ENCODE measurements around the gene PYGM.
A peak's percentile ranks its signal among the peaks of the same experiment; 100 is the strongest.
"Not testable (repeated sequence)": the region's sequence is repeated elsewhere in the genome, so short reads cannot be mapped to it uniquely, and the experiment has no call there.

The PYGM gene

DNA sequence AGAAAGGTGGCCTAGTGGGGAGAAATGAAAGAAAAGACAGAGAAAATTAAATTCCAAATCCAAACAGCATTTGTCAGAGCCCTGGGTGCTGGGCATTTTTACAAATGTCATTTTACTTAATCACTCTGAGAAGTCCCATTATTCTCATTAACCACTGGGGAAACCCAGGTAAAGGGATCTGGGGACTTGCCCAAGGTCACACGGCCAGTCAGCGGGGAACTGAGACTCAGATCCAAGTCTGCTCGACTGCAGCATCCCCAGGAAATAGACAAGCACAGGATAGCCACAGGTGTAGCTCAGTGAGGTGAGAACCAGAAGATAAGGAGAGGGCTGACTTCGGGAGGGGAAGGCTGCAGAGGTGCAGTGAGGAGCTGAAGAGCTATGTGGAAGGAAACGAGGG, 44.7 kb downstream of the PYGM start:
- no peak for DNase-seq

DNA sequence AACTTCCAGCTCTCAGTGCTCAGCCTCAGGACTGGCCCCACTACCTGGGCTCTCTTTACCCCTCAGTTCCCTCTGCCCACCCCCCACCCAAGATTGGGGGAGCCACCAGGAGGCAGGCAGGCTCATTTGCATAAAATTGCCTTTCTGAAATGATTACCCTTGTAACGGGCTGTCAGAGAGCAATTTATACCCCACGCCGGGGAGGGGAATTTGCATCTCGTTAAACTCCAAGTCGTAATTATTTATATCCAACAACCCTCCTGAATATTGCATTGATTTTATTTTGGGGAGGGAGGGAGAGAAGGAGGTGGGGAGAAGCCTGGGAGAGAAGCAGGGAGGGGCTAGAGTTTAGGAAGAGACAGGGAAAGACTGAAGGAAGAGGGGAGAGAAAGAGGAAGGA, 45.1 kb downstream of the PYGM start:
- DNase-seq: no peak

DNA sequence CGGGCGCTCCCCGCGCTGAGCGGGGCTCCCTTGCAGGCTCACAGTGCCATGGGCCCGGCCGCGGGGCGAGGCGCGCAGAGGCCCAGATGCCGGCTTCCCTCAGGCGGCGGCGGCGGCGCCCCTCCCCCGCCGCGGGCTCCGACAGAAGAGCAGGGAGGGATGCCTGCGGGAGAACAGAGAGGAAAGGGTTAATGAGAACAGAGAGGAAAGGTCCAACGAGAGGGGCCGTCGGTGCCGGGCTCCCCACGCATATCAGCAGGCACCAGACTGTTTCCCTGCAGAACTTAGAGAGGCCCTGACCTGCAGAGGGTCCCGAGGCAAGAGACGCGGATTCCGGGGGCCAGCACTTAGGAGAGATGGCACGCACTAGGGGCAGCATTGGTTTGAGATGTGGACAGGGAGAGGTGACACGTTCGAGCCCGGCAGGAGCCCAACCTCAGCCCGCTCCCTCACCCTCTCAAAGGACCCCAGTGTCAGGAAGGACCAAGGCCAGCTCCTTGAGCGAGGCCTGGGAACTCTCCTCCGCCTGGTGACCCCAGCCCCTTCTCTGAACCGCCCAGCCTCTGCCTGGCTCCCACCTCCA, 45.9 kb downstream of the PYGM start:
- no peak for DNase-seq

DNA sequence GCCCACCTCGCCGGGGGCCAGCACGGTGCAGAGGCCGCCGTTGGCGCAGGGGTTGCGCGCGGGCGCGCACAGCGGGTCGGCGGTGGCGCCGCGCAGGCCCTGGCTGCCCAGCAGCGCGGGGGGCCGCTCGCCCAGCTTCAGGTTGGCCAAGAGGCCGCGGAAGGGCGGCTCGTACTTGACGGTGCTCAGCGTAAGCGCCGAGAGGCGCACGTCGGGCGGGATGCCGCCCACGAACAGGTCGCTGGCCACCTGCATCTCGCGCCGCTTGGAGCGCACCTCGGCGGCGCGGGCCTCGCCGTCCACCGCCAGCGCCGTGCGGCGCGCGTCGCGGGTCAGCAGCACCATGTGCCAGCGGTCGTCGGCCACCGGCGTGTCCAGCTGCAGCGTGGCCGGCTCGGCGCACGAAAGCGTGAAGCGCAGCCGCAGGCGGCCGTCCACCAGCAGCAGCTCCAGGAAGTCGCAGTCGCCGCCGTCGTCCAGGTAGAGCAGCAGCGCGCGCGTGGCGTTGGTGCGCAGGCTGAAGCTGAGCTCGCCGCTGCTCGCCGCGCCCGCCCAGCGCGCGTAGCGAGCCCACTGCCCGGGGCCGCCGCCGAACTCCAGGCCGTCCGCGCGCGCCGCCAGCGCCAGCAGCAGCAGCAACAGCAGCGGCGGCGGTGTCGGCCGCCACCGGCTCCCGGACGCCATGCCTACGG, 46.6 kb downstream of the PYGM start:
- DNase-seq: peak; percentile 71

DNA sequence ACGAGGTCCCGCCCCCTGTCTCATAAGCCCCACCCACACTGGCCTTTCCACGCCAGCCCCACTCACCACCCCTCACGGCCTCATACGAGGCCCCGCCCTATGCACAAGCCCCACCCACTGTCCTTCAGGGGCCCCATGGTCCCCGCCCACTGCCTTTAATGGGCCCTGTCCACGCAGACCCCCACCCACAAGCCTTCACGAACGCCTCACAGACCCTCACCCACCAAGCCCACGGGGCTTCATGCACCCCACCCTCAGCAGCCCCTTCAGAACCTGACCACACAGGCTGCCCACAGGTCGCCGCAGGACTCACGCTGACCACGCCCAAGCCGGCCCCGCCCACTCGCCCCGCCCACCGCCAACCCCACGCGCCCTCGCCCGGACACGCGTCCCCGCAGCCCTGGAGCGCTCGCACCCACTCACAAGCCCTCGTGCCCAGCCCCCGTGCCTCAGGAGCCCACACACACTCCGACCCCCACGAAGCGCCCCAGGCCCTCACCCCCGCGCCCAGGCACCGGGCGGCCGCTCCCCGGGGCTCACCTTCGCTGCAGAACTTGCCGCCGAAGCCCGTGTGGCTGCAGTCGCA, 47.3 kb downstream of the PYGM start:
- no peak for DNase-seq

DNA sequence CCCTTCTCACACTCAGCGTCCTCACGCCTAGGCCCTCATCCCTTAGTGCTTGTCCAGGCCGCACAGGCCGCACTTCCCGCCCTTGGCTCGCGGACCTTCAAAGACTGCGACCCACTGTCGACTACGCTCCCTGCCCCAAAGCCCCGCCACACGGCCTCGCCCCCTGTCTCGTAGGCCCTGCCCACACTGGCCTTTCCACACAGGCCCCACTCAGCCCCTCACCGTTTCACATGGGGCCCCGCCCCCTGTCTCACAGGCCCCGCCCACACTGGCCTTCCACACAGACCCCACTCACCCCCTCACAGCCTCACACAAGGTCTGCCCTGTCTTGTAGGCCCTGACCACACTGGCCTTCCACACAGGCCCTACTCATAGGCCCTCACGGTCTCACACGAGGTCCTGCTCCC, 47.8 kb downstream of the PYGM start:
- DNase-seq: no peak

DNA sequence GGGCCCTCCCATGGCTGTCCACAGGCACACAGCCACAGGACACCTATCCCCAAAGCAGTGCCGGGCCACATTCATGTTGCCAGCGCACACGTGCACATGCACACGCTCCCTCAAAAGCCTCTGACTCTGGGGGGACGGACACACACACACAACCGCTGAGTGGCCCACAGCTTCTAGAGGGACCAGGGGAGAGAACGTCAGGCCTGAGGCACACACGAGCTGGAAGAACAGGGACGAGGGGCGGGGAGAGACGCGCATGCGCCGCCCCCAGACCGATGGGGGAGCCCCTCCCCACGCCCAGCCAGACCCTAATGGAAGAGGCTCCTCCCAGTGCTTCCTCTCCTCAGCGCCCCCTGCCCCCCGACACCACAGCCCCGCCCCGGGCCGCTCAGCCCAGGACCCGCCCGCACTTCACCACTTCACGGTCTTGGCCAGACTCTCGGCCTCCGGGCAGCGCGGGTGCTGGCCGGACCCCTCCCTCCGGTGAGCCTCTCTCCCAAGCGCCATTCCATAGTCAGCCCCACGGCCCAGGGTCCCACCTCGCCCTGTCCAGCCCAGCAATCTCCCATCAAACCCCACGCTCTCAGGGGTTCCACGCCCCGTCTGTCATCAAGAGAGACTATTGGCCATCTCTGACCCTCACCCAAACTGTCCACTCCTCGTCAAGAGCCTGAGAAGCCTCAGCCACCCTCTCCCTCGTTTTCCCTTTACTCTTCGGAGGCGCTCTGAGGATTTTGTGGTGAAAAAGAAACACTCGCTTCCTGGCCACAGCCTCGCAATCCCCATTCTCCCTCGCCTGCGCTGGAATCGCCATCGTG, 48.4 kb downstream of the PYGM start:
- no peak for DNase-seq

DNA sequence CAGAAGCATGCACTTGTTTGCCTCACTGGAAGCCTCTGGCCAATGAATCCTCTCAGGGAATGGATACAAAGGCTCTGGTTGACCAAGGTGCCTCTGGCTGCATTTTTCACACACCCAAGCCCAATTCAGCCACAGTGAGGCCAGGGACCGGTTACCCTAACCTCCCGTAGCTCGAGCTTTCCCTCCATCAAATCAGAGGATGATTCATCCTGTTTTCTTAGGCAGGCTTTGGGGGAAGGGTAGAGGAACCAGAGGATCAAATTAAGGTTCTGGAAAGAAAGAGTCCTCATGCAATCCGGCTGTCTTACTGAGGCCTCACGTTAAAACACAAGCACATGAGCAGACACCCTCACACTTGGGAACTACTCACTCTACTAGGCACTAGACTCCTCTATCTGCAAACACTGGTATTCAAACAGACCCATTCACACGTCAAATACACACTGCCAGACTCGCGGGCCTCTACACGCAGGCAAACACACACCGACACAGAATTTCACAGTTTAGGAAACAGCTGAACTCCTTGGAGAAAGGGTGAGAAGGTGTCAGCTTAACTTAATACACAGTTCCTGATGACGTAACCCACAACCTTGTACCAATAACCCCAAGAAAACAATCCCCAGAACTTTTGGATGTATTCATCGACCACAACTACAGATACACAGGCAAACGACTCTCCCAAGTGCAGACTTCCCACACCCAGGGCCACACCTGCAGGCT, 49.2 kb downstream of the PYGM start:
- DNase-seq: no peak

DNA sequence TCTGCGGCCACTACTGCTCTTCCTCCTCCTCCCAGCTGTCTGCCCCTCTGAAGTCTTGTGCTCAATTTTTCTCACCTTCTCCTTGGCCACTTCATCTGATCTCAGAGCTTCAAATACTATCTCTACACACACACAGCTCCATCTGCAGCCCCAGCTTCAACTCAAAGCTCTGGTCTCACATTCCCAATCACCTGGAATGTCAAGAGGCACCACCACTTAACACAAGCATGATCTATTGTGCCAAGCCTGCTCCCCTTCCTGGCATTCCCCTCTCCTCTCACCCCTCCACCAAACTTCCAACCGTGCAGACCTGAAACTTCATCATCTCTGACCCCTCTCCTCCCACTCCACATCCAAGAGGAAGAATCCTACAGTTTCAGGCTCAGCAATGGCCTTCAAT, 54.3 kb downstream of the PYGM start:
- no peak for DNase-seq

DNA sequence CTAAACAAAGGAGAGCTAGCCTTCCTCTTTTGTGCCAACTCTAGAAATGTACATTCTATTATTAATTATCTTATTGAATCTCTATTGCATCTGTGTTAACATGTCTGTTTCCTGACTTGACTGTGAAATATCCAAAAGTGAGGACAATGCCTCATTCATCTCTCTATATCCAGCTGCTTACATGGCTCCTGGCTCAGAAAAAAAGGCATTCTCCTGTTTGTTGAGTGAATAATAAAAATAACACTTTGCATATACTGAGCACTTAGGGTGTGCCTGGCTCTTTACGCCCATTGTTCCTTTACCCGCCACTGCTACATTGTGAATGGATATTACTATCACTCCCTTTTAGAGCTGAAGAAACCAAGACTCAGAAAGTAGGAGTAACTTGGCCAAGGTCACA, 56.7 kb downstream of the PYGM start:
- DNase-seq: no peak

DNA sequence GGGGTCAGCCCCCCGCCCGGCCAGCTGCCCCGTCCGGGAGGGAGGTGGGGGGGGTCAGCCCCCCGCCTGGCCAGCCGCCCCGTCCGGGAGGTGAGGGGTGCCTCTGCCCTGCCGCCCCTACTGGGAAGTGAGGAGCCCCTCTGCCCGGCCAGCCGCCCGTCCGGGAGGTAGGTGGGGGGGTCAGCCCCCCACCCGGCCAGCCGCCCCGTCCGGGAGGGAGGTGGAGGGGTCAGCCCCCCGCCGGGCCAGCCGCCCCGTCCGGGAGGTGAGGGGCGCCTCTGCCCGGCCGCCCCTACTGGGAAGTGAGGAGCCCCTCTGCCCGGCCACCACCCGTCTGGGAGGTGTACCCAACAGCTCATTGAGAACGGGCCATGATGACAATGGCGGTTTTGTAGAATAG, 57.8 kb downstream of the PYGM start:
- not testable (repeated sequence) for DNase-seq

DNA sequence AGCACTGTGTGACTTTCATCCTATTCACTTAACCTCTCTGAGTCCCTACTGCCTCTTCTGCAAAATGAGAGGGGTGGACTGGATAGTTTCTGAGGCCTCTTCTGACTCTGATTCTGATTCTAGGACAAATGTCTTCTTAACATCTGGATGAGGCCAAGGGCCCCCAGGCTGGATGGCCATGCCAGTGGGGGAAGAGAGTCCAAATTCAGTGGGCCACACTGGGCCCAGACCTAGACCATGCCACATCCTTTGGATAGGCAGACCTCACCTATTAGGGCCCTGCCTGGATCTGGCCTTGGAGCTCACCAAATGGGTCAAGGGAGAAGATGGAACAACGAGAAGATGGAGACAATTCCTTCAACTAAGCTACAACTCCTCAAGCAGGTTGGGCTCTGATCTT, 61.3 kb downstream of the PYGM start:
- DNase-seq: no peak

DNA sequence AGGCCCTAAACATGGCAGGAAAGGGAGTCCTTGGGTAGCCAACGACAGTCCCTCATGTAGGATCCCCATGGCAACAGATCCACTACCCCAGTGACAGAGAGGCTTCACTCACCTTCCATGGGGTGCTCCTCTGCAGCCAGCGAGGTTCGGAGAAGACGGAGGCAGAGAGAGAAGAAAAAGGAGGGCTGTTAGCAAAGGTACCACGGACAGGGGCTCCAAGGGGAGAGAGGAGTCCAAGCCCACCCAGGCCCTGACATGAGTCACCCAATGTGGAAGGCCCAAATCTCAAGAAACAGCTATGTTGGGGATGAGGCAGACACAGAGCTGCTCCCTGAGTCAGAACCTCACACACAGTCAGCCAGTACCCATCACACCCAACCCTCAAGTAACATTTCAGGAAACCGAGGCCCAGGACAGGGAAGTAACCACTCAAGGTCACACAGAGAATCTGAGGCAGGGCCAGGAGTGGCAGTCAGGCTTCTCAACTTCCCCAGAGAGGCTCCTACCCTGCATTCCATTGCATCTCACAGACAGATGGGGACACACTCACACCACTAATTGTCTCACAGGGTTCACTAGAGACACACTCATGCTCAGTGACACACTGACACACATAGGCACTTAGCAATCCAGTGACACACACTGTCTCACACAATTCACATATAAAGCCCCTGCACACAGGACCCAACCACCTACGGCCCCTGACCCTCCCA, 62.0 kb downstream of the PYGM start:
- no peak for DNase-seq

All from right forelimb (tissue), 1 donor.